Endothelial cell (in vitro differentiated cells): ENCODE measurements around the gene CHD2. TPM values are rescaled to one million over a fixed set of nuclear protein-coding genes. Genes with fewer than 3 reads are reported as not detected.

Experiments
- DNase-seq: peaks from one replicate; pipeline ENCODE4 v3.0.0; 2021; ENCODE audit warnings: low spot score
- H3K27ac Mint-ChIP-seq: one replicate; pipeline ENCODE4 v1.8.0; 2021; ENCODE audit warnings: mixed read lengths, inconsistent platforms; ENCODE audit not compliant: unreplicated experiment
- H3K27me3 Mint-ChIP-seq: one replicate; pipeline ENCODE4 v1.8.0; 2021; ENCODE audit warnings: mild to moderate bottlenecking, moderate library complexity, mixed read lengths, inconsistent platforms; ENCODE audit not compliant: unreplicated experiment
- H3K36me3 Mint-ChIP-seq: one replicate; pipeline ENCODE4 v1.8.0; 2021; ENCODE audit warnings: mild to moderate bottlenecking, low read depth, mixed read lengths, inconsistent platforms; ENCODE audit not compliant: unreplicated experiment
- H3K4me1 Mint-ChIP-seq: one replicate; pipeline ENCODE4 v1.8.0; 2021; ENCODE audit warnings: mild to moderate bottlenecking, mixed read lengths, inconsistent platforms; ENCODE audit not compliant: unreplicated experiment
- H3K4me3 Mint-ChIP-seq: one replicate; pipeline ENCODE4 v1.8.0; 2021; ENCODE audit warnings: mild to moderate bottlenecking, mixed read lengths, inconsistent platforms; ENCODE audit not compliant: unreplicated experiment
- H3K9me3 Mint-ChIP-seq: one replicate; pipeline ENCODE4 v1.8.0; 2021; ENCODE audit warnings: mixed read lengths, inconsistent platforms; ENCODE audit not compliant: unreplicated experiment
- CTCF ChIP-seq: fragments of 200-600 bp; sonication (generic); IDR thresholded peaks from one replicate; pipeline ENCODE4 v1.5.0; 2021; ENCODE audit warnings: antibody characterized with exemption; ENCODE audit not compliant: unreplicated experiment
- total RNA-seq: library from RNA; stranded (reverse); fragmentation: NEBNext Ultra II Directional; extraction: Animal tissue kit (Norgen Biotek cat#: 25700); gene quantifications from one replicate; pipeline ENCODE4 v1.2.1, GENCODE V29; 2021; ENCODE audit not compliant: unreplicated experiment

Gene CHD2
- total RNA-seq, 1 donor from 2014 or later = 96.3 TPM

GRCh38 chr15:92878593-92879053 lies 21.5 kb upstream of the CHD2 start:
- no peak overlapping the region for H3K4me3 Mint-ChIP-seq
- DNase-seq = no peak
- H3K27me3 Mint-ChIP-seq = peaks cover 15% of the 10 kb centered on the region
- TF ChIP-seq CTCF = no peak
- H3K27ac Mint-ChIP-seq = no peak overlapping the region
- peaks cover 26% of the 10 kb centered on the region for H3K4me1 Mint-ChIP-seq
- peaks cover 8% of the 10 kb centered on the region for H3K36me3 Mint-ChIP-seq
- H3K9me3 Mint-ChIP-seq = no peaks in the 10 kb centered on the region

DNA sequence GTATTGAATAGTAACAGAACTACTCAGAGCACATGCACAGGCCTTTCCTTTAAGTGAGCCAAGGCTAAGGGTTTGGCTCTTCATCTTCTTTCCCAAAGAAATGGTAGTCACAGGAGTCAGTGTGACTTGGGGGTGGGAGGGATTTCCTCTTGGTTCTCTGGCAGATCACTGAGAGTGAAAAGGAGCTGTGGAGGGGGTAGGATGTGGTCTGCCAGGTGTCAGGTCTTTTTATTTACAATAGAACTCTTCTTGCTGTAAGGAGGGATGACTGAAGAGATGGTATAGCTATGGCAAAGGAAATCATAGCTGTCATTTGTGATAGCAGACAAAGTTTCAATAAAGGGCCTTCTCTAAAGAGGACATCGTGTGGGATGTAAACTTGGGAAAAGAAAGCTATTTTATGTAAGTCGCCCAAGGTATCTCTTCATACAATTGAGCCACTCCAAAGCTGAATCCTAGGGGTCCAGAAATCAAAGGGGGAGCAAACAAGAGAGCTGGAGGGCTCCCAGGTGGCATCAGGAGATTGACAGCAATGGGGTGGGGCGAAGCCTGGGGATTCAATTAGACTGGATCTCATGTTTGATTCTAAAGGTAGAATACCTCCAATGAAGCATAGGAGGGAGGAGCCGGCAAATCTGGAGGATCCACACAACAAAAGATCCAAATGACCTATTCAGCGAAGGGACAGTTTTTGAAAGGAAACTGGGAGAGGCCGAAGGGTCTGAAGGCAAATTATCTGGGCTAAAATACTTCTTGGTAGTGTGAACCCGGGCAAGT lies 20.0 kb upstream of the CHD2 start:
- H3K4me1 Mint-ChIP-seq = peaks cover 28% of the 10 kb centered on the region
- H3K4me3 Mint-ChIP-seq = peak overlapping the region; percentile 75
- no peak for DNase-seq
- H3K36me3 Mint-ChIP-seq = peaks cover 23% of the 10 kb centered on the region
- H3K27ac Mint-ChIP-seq = peak overlapping the region; percentile 99
- peaks cover 19% of the 10 kb centered on the region for H3K27me3 Mint-ChIP-seq
- no peaks in the 10 kb centered on the region for H3K9me3 Mint-ChIP-seq
- TF ChIP-seq CTCF = no peak

DNA sequence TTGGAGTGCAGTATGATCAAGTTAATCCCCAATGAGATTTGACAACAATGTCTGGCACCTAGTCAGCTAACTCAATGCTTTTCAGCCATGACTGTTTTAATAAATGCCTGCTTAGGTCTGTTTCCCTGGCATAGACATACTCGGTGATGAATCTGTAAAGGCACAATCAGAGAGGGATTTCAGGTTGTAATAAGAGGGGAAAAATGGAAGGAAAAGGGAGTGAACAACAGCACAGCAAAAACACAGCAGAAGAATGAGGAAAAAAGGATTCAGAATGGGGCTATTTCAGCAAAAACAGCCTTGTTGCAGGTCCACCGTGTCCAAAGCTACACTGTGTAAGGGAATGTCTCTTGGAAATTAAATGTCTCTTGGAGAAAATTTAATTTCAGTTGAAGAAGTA lies 19.3 kb upstream of the CHD2 start:
- Mint-ChIP-seq H3K4me1 (peaks cover 28% of the 10 kb centered on the region), H3K36me3 (peaks cover 23% of the 10 kb centered on the region), H3K27me3 (peaks cover 19% of the 10 kb centered on the region), H3K4me3 (no peak overlapping the region), H3K27ac (peak overlapping the region; percentile 99), H3K9me3 (no peaks in the 10 kb centered on the region)
- DNase-seq = no peak
- TF ChIP-seq CTCF = no peak

DNA sequence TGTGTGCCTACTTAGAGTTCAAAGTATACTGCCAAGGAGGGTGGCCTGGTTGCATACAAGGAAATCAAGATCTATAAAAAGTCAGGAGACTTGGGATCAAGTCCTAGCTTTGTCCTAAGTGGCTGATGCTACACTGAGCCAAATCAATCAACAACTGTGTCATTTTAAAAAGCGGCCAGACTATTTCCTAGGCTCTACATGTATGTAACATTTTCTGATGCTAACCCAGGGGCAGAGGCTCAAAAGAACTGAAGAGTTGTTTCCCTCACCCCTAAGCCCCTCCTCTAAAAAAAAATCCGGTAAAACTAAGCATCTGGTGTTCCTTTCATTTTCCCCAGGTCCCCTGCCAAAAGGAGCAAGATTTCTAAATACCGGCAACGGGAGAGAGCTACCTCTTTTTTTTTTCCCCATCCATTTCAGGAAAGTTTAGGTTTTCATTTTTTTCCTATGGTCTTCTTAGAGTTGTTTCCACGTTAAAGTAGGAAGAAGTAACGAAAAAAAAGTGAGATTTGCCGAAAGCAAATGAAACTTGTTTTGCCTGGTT lies 18.8 kb upstream of the CHD2 start:
- H3K36me3 Mint-ChIP-seq = peaks cover 26% of the 10 kb centered on the region
- H3K4me1 Mint-ChIP-seq = peaks cover 30% of the 10 kb centered on the region
- H3K4me3 Mint-ChIP-seq = peak overlapping the region; percentile 97
- no peak for DNase-seq
- no peaks in the 10 kb centered on the region for H3K9me3 Mint-ChIP-seq
- no peak for TF ChIP-seq CTCF
- H3K27me3 Mint-ChIP-seq = peaks cover 18% of the 10 kb centered on the region
- H3K27ac Mint-ChIP-seq = peak overlapping the region; percentile 99
